Measurements from ENCODE around the gene PHACTR4. TPM values are rescaled to one million over a fixed set of nuclear protein-coding genes. Genes with fewer than 3 reads are reported as not detected.

PHACTR4 gene
- total and polyA plus RNA-seq, 9 of the 15 experiments (the other 6 are each of a cell fraction or from before 2014, with no cell fraction given), result 6.4 to 43.6 (median 14.2) TPM

DNA sequence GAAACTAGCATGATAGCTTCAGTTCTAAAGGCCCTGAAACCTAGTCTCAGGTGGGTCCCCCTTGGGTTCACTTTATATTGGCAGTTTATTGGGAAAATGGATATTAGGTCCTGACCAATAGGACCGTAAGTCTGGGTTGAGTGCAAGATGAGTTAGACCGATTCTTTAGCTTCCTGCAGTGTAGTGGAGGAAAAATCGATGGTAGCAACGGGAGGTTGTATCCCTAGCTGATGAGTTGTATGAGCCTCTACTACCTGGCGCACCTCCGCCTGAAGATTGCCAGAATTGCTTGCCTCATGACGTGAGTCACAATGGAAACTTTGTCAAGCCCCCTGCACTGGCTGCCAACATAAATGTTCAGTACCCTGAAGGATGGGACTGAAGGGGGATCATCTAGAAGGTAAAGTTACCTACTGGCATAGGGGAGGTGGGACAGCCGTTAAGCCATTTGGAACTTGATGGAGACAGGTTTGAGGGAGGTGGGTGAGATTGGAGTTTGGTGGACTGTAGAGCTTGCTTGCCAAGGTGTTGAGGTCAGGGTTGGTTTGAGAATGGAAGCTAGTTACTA is 140.2 kb downstream of the PHACTR4 start (continued):
- TF ChIP-seq TRIM28 (IDR thresholded peaks at IDR 0.05), result no peak
- no peak for TF ChIP-seq KLF16 (IDR thresholded peaks at IDR 0.05)
- TF ChIP-seq POLR3A (IDR thresholded peaks at IDR 0.05; ENCODE audit: borderline replicate concordance, extremely low read depth, insufficient read depth, insufficient read length), result no peak
- TF ChIP-seq, protein P1, sequence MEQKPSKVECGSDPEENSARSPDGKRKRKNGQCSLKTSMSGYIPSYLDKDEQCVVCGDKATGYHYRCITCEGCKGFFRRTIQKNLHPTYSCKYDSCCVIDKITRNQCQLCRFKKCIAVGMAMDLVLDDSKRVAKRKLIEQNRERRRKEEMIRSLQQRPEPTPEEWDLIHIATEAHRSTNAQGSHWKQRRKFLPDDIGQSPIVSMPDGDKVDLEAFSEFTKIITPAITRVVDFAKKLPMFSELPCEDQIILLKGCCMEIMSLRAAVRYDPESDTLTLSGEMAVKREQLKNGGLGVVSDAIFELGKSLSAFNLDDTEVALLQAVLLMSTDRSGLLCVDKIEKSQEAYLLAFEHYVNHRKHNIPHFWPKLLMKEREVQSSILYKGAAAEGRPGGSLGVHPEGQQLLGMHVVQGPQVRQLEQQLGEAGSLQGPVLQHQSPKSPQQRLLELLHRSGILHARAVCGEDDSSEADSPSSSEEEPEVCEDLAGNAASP (IDR thresholded peaks at IDR 0.05), result no peak
- TF ChIP-seq, protein P2, sequence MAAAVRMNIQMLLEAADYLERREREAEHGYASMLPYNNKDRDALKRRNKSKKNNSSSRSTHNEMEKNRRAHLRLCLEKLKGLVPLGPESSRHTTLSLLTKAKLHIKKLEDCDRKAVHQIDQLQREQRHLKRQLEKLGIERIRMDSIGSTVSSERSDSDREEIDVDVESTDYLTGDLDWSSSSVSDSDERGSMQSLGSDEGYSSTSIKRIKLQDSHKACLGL (CRISPR knock-in tag; IDR thresholded peaks at IDR 0.05; ENCODE audit: borderline replicate concordance, poor library complexity, severe bottlenecking), result no peak
- peak; percentile 63 for TF ChIP-seq KDM5B (IDR thresholded peaks at IDR 0.05; ENCODE audit: insufficient replicate concordance, low read depth, low read length)
- TF ChIP-seq DNMT1 (IDR thresholded peaks at IDR 0.05), result no peak
- TF ChIP-seq ZNF239 (CRISPR knock-in tag; IDR thresholded peaks at IDR 0.05), result no peak
- TF ChIP-seq HMGN3 (IDR thresholded peaks at IDR 0.05; ENCODE audit: borderline replicate concordance, extremely low read depth, insufficient read length, low read depth, low read length), result no peak
- TF ChIP-seq ARHGAP35 (IDR thresholded peaks at IDR 0.05; ENCODE audit: partially characterized antibody), result peak; percentile 80
- TF ChIP-seq ZNF717 (CRISPR knock-in tag; IDR thresholded peaks at IDR 0.05), result peak; percentile 88
- no peak for TF ChIP-seq MAFK (IDR thresholded peaks at IDR 0.05; ENCODE audit: low read length)
- TF ChIP-seq ZNF282 (CRISPR knock-in tag; IDR thresholded peaks at IDR 0.05), result no peak; the same call in 1 of the 2 replicates
- TF ChIP-seq RAD21 (CRISPR knock-in tag; conservative IDR thresholded peaks at IDR 0.05 in 1 of 2, IDR thresholded peaks at IDR 0.05 in 1 of 2), result no peak
- TF ChIP-seq CAMTA2 (CRISPR knock-in tag; conservative IDR thresholded peaks at IDR 0.05), result no peak
- no peak for TF ChIP-seq GABPA (tag; conservative IDR thresholded peaks at IDR 0.05; ENCODE audit: low read depth)
- TF ChIP-seq, protein P3, sequence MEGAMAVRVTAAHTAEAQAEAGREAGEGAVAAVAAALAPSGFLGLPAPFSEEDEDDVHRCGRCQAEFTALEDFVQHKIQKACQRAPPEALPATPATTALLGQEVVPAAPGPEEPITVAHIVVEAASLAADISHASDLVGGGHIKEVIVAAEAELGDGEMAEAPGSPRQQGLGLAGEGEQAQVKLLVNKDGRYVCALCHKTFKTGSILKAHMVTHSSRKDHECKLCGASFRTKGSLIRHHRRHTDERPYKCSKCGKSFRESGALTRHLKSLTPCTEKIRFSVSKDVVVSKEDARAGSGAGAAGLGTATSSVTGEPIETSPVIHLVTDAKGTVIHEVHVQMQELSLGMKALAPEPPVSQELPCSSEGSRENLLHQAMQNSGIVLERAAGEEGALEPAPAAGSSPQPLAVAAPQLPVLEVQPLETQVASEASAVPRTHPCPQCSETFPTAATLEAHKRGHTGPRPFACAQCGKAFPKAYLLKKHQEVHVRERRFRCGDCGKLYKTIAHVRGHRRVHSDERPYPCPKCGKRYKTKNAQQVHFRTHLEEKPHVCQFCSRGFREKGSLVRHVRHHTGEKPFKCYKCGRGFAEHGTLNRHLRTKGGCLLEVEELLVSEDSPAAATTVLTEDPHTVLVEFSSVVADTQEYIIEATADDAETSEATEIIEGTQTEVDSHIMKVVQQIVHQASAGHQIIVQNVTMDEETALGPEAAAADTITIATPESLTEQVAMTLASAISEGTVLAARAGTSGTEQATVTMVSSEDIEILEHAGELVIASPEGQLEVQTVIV (CRISPR knock-in tag; IDR thresholded peaks at IDR 0.05; ENCODE audit: borderline replicate concordance), result no peak
- TF ChIP-seq, protein P4, sequence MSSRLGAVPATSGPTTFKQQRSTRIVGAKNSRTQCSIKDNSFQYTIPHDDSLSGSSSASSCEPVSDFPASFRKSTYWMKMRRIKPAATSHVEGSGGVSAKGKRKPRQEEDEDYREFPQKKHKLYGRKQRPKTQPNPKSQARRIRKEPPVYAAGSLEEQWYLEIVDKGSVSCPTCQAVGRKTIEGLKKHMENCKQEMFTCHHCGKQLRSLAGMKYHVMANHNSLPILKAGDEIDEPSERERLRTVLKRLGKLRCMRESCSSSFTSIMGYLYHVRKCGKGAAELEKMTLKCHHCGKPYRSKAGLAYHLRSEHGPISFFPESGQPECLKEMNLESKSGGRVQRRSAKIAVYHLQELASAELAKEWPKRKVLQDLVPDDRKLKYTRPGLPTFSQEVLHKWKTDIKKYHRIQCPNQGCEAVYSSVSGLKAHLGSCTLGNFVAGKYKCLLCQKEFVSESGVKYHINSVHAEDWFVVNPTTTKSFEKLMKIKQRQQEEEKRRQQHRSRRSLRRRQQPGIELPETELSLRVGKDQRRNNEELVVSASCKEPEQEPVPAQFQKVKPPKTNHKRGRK (tag; IDR thresholded peaks at IDR 0.05), result no peak
- TF ChIP-seq ETV5 (CRISPR knock-in tag; IDR thresholded peaks at IDR 0.05; ENCODE audit: low read depth), result no peak
- TF ChIP-seq SRSF3 (IDR thresholded peaks at IDR 0.05; ENCODE audit: insufficient read depth, low read length), result no peak
- TF ChIP-seq ZBED1 (IDR thresholded peaks at IDR 0.05), result peak; percentile 34; the same call in 1 of the 2 replicates
- no peak for TF ChIP-seq SRSF9 (IDR thresholded peaks at IDR 0.05; ENCODE audit: borderline replicate concordance, low read depth, low read length)
- TF ChIP-seq, protein P5, sequence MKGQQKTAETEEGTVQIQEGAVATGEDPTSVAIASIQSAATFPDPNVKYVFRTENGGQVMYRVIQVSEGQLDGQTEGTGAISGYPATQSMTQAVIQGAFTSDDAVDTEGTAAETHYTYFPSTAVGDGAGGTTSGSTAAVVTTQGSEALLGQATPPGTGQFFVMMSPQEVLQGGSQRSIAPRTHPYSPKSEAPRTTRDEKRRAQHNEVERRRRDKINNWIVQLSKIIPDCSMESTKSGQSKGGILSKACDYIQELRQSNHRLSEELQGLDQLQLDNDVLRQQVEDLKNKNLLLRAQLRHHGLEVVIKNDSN (CRISPR knock-in tag; IDR thresholded peaks at IDR 0.05), result no peak

Measured in K562 (cell line).